SK-N-SH (cell line): Measurements from ENCODE around the gene PTCSC3. TPM values are rescaled to one million over a fixed set of nuclear protein-coding genes. Genes with fewer than 3 reads are reported as not detected.

Experiments used
- CTCF ChIA-PET: fragments of 300-600, 350-600 bp; formaldehyde crosslinking; extraction: SDS; loops from one replicate; lab custom pipeline; 2021; lab: Yijun Ruan, JAX
- POLR2A ChIA-PET: fragments of 350-600 bp; sonication (Branson Sonifier 250); formaldehyde crosslinking; extraction: SDS; loops from one replicate; lab custom pipeline; 2020; ENCODE audit warnings: antibody characterized with exemption, inconsistent platforms; lab: Yijun Ruan, JAX
- DNase-seq: peaks from one replicate; pipeline ENCODE4 v3.0.0; 2012
- H2AFZ ChIP-seq: fragments of 200-600 bp; sonication (generic); 2 replicates; pipeline ENCODE4 v1.8.1; 2016; ENCODE audit warnings: antibody characterized with exemption, mild to moderate bottlenecking, low read depth
- H3F3A ChIP-seq: fragments of 200-600 bp; sonication (generic); replicated peaks from 2 replicates; pipeline ENCODE3; 2016; ENCODE audit warnings: antibody characterized with exemption, mild to moderate bottlenecking; ENCODE audit not compliant: insufficient read depth
- H3K27ac ChIP-seq, 2 experiments: fragments of 200-500 bp in 1 of 2; fragments of 200-600 bp in 1 of 2; sonication (Bioruptor generic) in 1 of 2; sonication (generic), shearing (Covaris generic) in 1 of 2; 2 replicates each; pipeline versions ENCODE4 v1.5.1 to v1.6.1; 2014 to 2016; ENCODE audit warnings: low read depth in 2 of 2, inconsistent platforms in 1 of 2, low read length in 1 of 2, mild to moderate bottlenecking in 1 of 2, mixed read lengths in 1 of 2
- H3K27me3 ChIP-seq: fragments of 200-600 bp; sonication (generic), shearing (Covaris generic); 2 replicates; pipeline ENCODE4 v1.6.1; 2016; ENCODE audit warnings: mixed run types; ENCODE audit not compliant: insufficient read depth
- H3K36me3 ChIP-seq, 2 experiments: fragments of 200-500 bp in 1 of 2; fragments of 200-600 bp in 1 of 2; sonication (Bioruptor generic) in 1 of 2; sonication (generic) in 1 of 2; replicated peaks in 1 of 2; 2 replicates each; pipeline versions ENCODE3 to v1.5.1; 2014 to 2016; ENCODE audit warnings: low read length in 1 of 2, mild to moderate bottlenecking in 1 of 2; ENCODE audit not compliant: insufficient read depth in 2 of 2, control insufficient read depth in 1 of 2
- H3K4me1 ChIP-seq, 2 experiments: fragments of 200-500 bp in 1 of 2; fragments of 200-600 bp in 1 of 2; sonication (Bioruptor generic) in 1 of 2; sonication (generic), shearing (Covaris generic) in 1 of 2; 2 replicates each; pipeline versions ENCODE4 v1.5.1 to v1.6.1; 2014 to 2016; ENCODE audit warnings: low read depth in 1 of 2, low read length in 1 of 2, mixed run types in 1 of 2; ENCODE audit not compliant: insufficient read depth in 2 of 2, control insufficient read depth in 1 of 2
- H3K4me2 ChIP-seq: fragments of 200-600 bp; sonication (generic), shearing (Covaris generic); 2 replicates; pipeline ENCODE4 v1.6.1; 2017; ENCODE audit warnings: mixed run types
- H3K4me3 ChIP-seq, 2 experiments: fragments of 200-500 bp in 1 of 2; fragments of 200-600 bp in 1 of 2; sonication (Bioruptor generic) in 1 of 2; sonication (generic), shearing (Covaris generic) in 1 of 2; 2 replicates each; pipeline versions ENCODE4 v1.5.1 to v1.8.1; 2014 to 2016; ENCODE audit warnings: low read depth in 2 of 2, inconsistent platforms in 1 of 2, low read length in 1 of 2, mild to moderate bottlenecking in 1 of 2, mixed read lengths in 1 of 2, moderate library complexity in 1 of 2
- H3K79me2 ChIP-seq: fragments of 200-600 bp; sonication (generic); 2 replicates; pipeline ENCODE4 v1.8.1; 2017; ENCODE audit warnings: mild to moderate bottlenecking; ENCODE audit not compliant: insufficient read depth
- H3K9ac ChIP-seq: fragments of 200-600 bp; sonication (generic); 2 replicates; pipeline ENCODE4 v1.6.1; 2017; ENCODE audit warnings: mixed run types
- H3K9me2 ChIP-seq: fragments of 200-600 bp; sonication (generic); 2 replicates; pipeline ENCODE4 v1.6.1; 2017; ENCODE audit warnings: mixed run types
- H3K9me3 ChIP-seq: fragments of 200-600 bp; sonication (generic); 2 replicates; pipeline ENCODE4 v1.6.1; 2017; ENCODE audit warnings: mixed run types, mild to moderate bottlenecking, moderate library complexity
- H4K20me1 ChIP-seq: fragments of 200-600 bp; sonication (generic); 2 replicates; pipeline ENCODE4 v1.6.1; 2017; ENCODE audit warnings: mild to moderate bottlenecking, mixed run types; ENCODE audit not compliant: insufficient read depth
- FOSL2 ChIP-seq: IDR thresholded peaks from 2 replicates; pipeline ENCODE4 v1.4.0; 2012; ENCODE audit warnings: low read depth, mild to moderate bottlenecking, moderate library complexity, borderline replicate concordance
- FOXJ3 ChIP-seq: sonication (generic); formaldehyde crosslinking; IDR thresholded peaks from 2 replicates; pipeline ENCODE4 v1.5.1; 2020; ENCODE audit warnings: mild to moderate bottlenecking, missing genetic modification reagents
- FOXM1 ChIP-seq: IDR thresholded peaks from 2 replicates; pipeline ENCODE4 v1.4.0; 2012; ENCODE audit warnings: low read depth, mild to moderate bottlenecking
- GABPA ChIP-seq: IDR thresholded peaks from 2 replicates; pipeline ENCODE4 v1.4.0; 2012; ENCODE audit warnings: low read depth, mild to moderate bottlenecking
- IRF3 ChIP-seq: fragments of 150-350 bp; IDR thresholded peaks from 2 replicates; pipeline ENCODE4 v1.6.1; 2016; ENCODE audit warnings: mild to moderate bottlenecking, low read depth, low read length
- MEF2A ChIP-seq: IDR thresholded peaks from 2 replicates; pipeline ENCODE4 v1.4.0; 2012; ENCODE audit warnings: low read depth, borderline replicate concordance
- NFIC ChIP-seq: IDR thresholded peaks from 2 replicates; pipeline ENCODE4 v1.4.0; 2012; ENCODE audit warnings: borderline replicate concordance
- NRF1 ChIP-seq: IDR thresholded peaks from 2 replicates; pipeline ENCODE4 v1.6.1; 2012; ENCODE audit warnings: low read depth, mild to moderate bottlenecking, low read length
- POLR2AphosphoS5 ChIP-seq: IDR thresholded peaks from 2 replicates; pipeline ENCODE4 v1.6.1; 2012; ENCODE audit warnings: low read depth, low read length
- RAD21 ChIP-seq: IDR thresholded peaks from 2 replicates; pipeline ENCODE4 v1.6.1; 2012; ENCODE audit warnings: mild to moderate bottlenecking, low read length
- RCOR1 ChIP-seq: fragments of 150-350 bp; IDR thresholded peaks from 2 replicates; pipeline ENCODE4 v1.6.1; 2017; ENCODE audit warnings: antibody characterized with exemption, low read length
- REST ChIP-seq: IDR thresholded peaks from 2 replicates; pipeline ENCODE4 v1.6.1; 2012; ENCODE audit warnings: mild to moderate bottlenecking, low read depth, low read length, moderate library complexity
- RFX5 ChIP-seq: IDR thresholded peaks from 2 replicates; pipeline ENCODE4 v1.6.1; 2012; ENCODE audit warnings: mild to moderate bottlenecking, improper control_type of control experiment, low read length
- RXRA ChIP-seq: IDR thresholded peaks from 2 replicates; pipeline ENCODE4 v1.4.0; 2012; ENCODE audit warnings: low read depth, mild to moderate bottlenecking, borderline replicate concordance
- SIN3A ChIP-seq: IDR thresholded peaks from 2 replicates; pipeline ENCODE4 v1.6.1; 2012; ENCODE audit warnings: low read depth, mild to moderate bottlenecking, low read length, moderate library complexity, borderline replicate concordance
- TCF12 ChIP-seq: IDR thresholded peaks from 2 replicates; pipeline ENCODE4 v1.4.0; 2012
- USF1 ChIP-seq: IDR thresholded peaks from 2 replicates; pipeline ENCODE4 v1.4.0; 2012; ENCODE audit warnings: low read depth, borderline replicate concordance
- USF2 ChIP-seq: fragments of 150-350 bp; IDR thresholded peaks from 2 replicates; pipeline ENCODE4 v1.6.1; 2017; ENCODE audit warnings: antibody characterized with exemption, low read length, low read depth, borderline replicate concordance
- WGBS: methylation state at CpG from one replicate; pipeline ENCODE4 v1.1.6; 2017; ENCODE audit warnings: low lambda C conversion rate; 5-methylcytosine and 5-hydroxymethylcytosine counted together
- polyA plus RNA-seq, 3 experiments: library from polyadenylated mRNA; depleted of rRNA; stranded (reverse); fragments of >200 nt; gene quantifications; 2 replicates each; pipeline ENCODE4 v1.2.3, GENCODE V29; 2012

PTCSC3 gene
- polyA plus RNA-seq, 1 of the 3 experiments (the other 2 are of a cell fraction) = not detected

- H4K20me1 ChIP-seq = no peaks in the 10 kb centered on the region
- TF ChIP-seq NRF1 (no peak), RXRA (no peak), TCF12 (no peak), FOXM1 (no peak), NFIC (no peak), RAD21 (no peak), POLR2AphosphoS5 (no peak), USF2 (no peak), USF1 (no peak), GABPA (no peak), RFX5 (no peak), MEF2A (no peak), FOXJ3 (CRISPR knock-in tag) (no peak), REST (no peak), SIN3A (no peak), FOSL2 (no peak), RCOR1 (no peak), IRF3 (no peak)
- POLR2A ChIA-PET = no interaction called here
These were observed 6.9 kb upstream of the PTCSC3 start for GRCh38 chr14:36183402-36183801.

More at GRCh38 chr14:36183402-36183801, 6.9 kb upstream of the PTCSC3 start:
- no peak overlapping the region for H3K4me3 ChIP-seq
- no peak overlapping the region for H3K27ac ChIP-seq
- WGBS = 6% methylated on average over 3 of the region's 3 CpGs
- H3F3A ChIP-seq = no peaks in the 10 kb centered on the region
- H3K27me3 ChIP-seq = no peaks in the 10 kb centered on the region; the same call in 1 of the 2 replicates
- H2AFZ ChIP-seq = no peak overlapping the region
- no peaks in the 10 kb centered on the region for H3K4me1 ChIP-seq
- H3K9ac ChIP-seq = no peak overlapping the region
- no peak overlapping the region for H3K4me2 ChIP-seq
- no peaks in the 10 kb centered on the region for H3K79me2 ChIP-seq
- H3K36me3 ChIP-seq = no peaks in the 10 kb centered on the region
- DNase-seq = no peak
- CTCF ChIA-PET = no interaction called here
- no peaks in the 10 kb centered on the region for H3K9me3 ChIP-seq
- H3K9me2 ChIP-seq = no peaks in the 10 kb centered on the region
